Measurements from ENCODE around the gene PTPRK.

PTPRK gene

DNA sequence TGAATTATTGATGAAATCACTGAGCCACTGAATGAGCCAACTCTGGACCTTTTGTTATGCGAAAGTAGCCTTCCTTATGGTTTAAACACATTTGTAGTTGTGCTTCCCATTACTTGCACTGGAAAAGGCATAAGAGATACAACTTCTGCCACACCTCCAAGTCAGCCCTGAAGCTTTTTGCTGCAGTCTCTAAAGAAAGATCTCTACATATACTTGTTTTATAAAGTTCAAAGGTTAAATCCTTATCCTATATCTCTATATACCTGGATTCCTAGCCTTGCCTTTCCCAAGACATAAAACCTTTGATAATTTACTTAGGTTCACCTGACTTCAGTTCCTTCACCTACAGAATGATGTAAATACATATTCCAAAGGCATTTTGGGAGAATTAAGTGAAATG, 132.0 kb downstream of the PTPRK start:
- Histone ChIP-seq H3K4me2 (ENCODE audit: low read length) (no peak overlapping the region), H3K9me3 (ENCODE audit: control insufficient read depth, low read length) (no peaks in the 10 kb centered on the region), H3K79me2 (no peaks in the 10 kb centered on the region), H3K27me3 (ENCODE audit: control insufficient read depth, insufficient read depth, low read length) (no peaks in the 10 kb centered on the region), H3K4me1 (no peaks in the 10 kb centered on the region), H3K27ac (no peak overlapping the region), H3K9ac (no peak overlapping the region), H2AFZ (no peak overlapping the region), H3K4me3 (ENCODE audit: low read depth, low read length) (no peak overlapping the region), H3K36me3 (ENCODE audit: control insufficient read depth, insufficient read depth, low read length) (no peaks in the 10 kb centered on the region)
- TF ChIP-seq, protein P1, sequence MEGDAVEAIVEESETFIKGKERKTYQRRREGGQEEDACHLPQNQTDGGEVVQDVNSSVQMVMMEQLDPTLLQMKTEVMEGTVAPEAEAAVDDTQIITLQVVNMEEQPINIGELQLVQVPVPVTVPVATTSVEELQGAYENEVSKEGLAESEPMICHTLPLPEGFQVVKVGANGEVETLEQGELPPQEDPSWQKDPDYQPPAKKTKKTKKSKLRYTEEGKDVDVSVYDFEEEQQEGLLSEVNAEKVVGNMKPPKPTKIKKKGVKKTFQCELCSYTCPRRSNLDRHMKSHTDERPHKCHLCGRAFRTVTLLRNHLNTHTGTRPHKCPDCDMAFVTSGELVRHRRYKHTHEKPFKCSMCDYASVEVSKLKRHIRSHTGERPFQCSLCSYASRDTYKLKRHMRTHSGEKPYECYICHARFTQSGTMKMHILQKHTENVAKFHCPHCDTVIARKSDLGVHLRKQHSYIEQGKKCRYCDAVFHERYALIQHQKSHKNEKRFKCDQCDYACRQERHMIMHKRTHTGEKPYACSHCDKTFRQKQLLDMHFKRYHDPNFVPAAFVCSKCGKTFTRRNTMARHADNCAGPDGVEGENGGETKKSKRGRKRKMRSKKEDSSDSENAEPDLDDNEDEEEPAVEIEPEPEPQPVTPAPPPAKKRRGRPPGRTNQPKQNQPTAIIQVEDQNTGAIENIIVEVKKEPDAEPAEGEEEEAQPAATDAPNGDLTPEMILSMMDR (IDR thresholded peaks at IDR 0.05) = no peak

DNA sequence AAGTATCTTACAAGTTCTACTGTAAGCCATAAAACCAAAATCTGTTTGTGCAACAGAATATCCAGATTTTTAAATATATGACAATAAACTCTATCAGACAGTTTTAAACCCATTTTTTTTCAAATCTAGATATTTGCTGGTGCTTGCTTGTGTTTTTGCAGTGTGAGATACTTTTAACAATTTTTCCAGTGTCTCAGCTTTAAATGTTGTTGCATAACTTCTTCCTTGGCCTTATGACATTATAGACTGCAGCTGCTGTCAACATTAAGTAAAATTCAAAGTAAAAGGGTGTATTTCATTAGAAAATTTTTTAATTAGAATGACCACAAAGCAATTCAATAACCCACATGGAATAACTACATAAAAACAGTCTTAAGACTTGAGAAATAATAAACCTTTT, 139.5 kb downstream of the PTPRK start:
- Histone ChIP-seq H3K4me3 (ENCODE audit: low read depth, low read length) (no peak overlapping the region), H2AFZ (no peak overlapping the region), H3K9ac (no peak overlapping the region), H3K79me2 (no peaks in the 10 kb centered on the region), H3K4me2 (ENCODE audit: low read length) (no peak overlapping the region), H3K27ac (no peak overlapping the region), H3K27me3 (ENCODE audit: control insufficient read depth, insufficient read depth, low read length) (no peaks in the 10 kb centered on the region), H3K36me3 (ENCODE audit: control insufficient read depth, insufficient read depth, low read length) (no peaks in the 10 kb centered on the region), H3K9me3 (ENCODE audit: control insufficient read depth, low read length) (no peaks in the 10 kb centered on the region), H3K4me1 (no peaks in the 10 kb centered on the region)
- TF ChIP-seq, protein P1 (IDR thresholded peaks at IDR 0.05) = no peak

DNA sequence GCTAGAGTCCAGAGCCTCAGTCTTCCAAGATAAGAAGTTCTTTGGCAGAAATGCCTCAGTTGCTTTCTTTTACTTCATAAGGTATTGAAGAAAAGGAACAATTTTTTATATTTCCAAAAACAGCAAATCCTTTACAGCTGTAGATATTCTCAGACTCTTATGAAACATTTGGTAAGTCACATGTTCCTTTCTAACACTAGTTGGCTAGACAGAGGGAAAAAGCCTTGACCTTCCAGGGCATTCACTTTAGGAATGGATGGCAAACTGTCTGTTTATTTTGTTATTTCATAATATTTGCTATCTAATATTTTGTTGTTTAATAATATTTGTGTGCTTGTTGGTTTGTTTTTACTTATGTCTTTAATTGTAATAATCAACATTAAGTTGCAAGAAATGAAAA, 140.8 kb downstream of the PTPRK start:
- no peak overlapping the region for H3K4me2 ChIP-seq (ENCODE audit: low read length)
- H2AFZ ChIP-seq = no peak overlapping the region
- no peaks in the 10 kb centered on the region for H3K27me3 ChIP-seq (ENCODE audit: control insufficient read depth, insufficient read depth, low read length)
- no peaks in the 10 kb centered on the region for H3K36me3 ChIP-seq (ENCODE audit: control insufficient read depth, insufficient read depth, low read length)
- H3K9me3 ChIP-seq (ENCODE audit: control insufficient read depth, low read length) = no peaks in the 10 kb centered on the region
- no peak overlapping the region for H3K9ac ChIP-seq
- TF ChIP-seq, protein P1 (IDR thresholded peaks at IDR 0.05) = no peak
- H3K4me3 ChIP-seq (ENCODE audit: low read depth, low read length) = no peak overlapping the region
- no peak overlapping the region for H3K27ac ChIP-seq
- no peaks in the 10 kb centered on the region for H3K79me2 ChIP-seq
- no peaks in the 10 kb centered on the region for H3K4me1 ChIP-seq

DNA sequence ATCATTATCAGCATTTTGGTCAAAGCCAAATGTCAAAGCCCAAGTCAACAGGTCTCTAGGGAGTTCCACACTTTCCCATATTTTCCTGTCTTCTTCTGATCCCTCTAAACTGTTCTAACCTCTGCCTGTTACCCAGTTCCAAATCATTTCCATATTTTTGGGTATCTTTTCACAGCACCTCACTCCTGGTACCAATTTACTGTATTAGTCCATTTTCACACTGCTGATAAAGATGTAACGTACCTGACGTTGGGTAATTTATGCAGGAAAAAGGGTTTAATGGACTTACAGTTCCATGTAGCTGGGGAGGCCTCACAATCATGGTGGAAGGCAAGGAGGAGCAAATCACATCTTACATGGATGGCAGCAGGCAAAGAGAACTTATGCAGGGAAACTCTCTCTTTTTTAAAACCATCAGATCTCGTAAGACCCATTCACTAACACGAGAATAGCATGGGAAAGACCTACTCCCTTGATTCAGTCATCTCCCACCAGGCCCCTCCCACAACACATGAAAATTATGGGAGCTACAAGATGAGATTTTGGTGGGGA, 143.4 kb downstream of the PTPRK start:
- Histone ChIP-seq H3K4me3 (ENCODE audit: low read depth, low read length) (no peak overlapping the region), H3K9me3 (ENCODE audit: control insufficient read depth, low read length) (no peaks in the 10 kb centered on the region), H3K27ac (no peak overlapping the region), H2AFZ (no peak overlapping the region), H3K4me2 (ENCODE audit: low read length) (no peak overlapping the region), H3K36me3 (ENCODE audit: control insufficient read depth, insufficient read depth, low read length) (no peaks in the 10 kb centered on the region), H3K27me3 (ENCODE audit: control insufficient read depth, insufficient read depth, low read length) (no peaks in the 10 kb centered on the region), H3K9ac (no peak overlapping the region), H3K79me2 (no peaks in the 10 kb centered on the region), H3K4me1 (no peaks in the 10 kb centered on the region)
- TF ChIP-seq, protein P1 (IDR thresholded peaks at IDR 0.05) = no peak

DNA sequence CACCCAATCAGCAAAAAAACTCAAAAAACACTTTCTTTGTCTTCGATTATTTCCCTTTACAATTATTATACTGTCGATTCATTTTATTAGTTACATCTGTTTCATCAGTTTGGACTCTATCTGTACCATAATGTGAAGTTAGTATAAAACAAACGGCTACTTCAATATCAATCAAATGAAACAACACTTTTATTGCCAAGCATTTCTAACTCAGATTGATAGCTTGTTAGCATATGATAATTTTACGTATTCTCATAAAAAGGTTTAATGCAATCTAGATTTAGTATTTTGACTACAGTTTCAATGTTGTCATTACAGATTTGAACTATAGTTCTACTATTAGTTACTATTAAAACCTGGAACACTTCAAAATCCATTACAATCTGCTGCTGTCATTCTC, 149.3 kb downstream of the PTPRK start:
- H3K4me1 ChIP-seq = no peaks in the 10 kb centered on the region

More for the DNA sequence above, 149.3 kb downstream of the PTPRK start:
- H3K36me3 ChIP-seq (ENCODE audit: control insufficient read depth, insufficient read depth, low read length) = no peaks in the 10 kb centered on the region
- H3K9ac ChIP-seq = no peak overlapping the region
- no peak overlapping the region for H3K27ac ChIP-seq
- H3K9me3 ChIP-seq (ENCODE audit: control insufficient read depth, low read length) = no peaks in the 10 kb centered on the region
- no peaks in the 10 kb centered on the region for H3K27me3 ChIP-seq (ENCODE audit: control insufficient read depth, insufficient read depth, low read length)
- TF ChIP-seq, protein P1 (IDR thresholded peaks at IDR 0.05) = no peak
- H3K4me2 ChIP-seq (ENCODE audit: low read length) = no peak overlapping the region
- no peaks in the 10 kb centered on the region for H3K79me2 ChIP-seq
- no peak overlapping the region for H2AFZ ChIP-seq
- H3K4me3 ChIP-seq (ENCODE audit: low read depth, low read length) = no peak overlapping the region

Data from parathyroid adenoma (tissue), 2 donors.